ENCODE results near the gene VSIG10. TPM values are rescaled to one million over a fixed set of nuclear protein-coding genes. Genes with fewer than 3 reads are reported as not detected.
"Not testable (repeated sequence)": the region's sequence is repeated elsewhere in the genome, so short reads cannot be mapped to it uniquely, and the experiment has no call there.

The VSIG10 gene
- total RNA-seq, 2 experiments from 2014 or later: 6.4 to 6.7 TPM

DNA sequence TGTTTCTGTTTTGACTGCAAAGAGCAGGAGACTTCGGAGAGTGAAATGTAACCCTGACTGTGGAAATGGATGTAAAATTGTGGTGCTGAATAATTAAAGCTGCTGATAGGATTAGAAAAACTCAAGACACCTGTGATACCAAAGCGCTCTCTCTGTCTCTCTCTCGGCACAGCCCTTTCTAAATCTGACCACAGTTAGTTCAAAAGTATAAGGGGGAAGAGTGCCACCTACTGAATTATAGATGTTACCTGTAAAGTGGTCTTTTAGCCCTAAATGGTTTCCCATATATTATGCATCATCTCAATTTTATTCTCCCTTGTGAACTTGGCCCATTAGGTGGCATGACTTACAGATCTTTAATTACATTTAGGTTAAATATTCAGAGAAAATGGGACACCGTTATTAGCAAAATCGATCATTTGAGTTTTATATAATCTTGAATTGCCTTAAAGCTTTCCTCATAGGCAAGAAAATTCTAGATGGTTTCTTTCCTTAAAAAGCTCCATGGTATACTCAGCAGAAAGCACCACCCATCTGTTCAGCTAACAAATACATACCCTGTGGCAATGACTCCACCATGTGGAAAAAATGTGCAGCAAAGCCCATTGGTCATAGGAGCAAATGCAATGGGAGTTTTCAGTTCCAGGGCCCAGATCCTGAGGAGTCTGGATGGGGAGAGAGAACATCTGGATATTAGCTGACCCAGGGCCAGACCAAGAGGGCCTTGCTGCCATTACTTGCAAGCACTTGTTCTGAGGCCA lies 69.2 kb downstream of the VSIG10 start:
- CTCF ChIA-PET: interaction anchor here (1.4 to 1.5 kb wide), 2 partner anchors 16 to 30 kb away, joined by 3 to 4 read pairs; no protein-coding TSS in a partner anchor
- no peak for DNase-seq
- Mint-ChIP-seq H3K9me3 (no peaks in the 10 kb centered on the region), H3K36me3 (ENCODE audit: low read depth) (peaks cover 68% of the 10 kb centered on the region), H3K4me1 (peaks cover 26% of the 10 kb centered on the region), H3K27ac (no peak overlapping the region), H3K27me3 (no peaks in the 10 kb centered on the region), H3K4me3 (no peak overlapping the region)
- POLR2A ChIA-PET: interaction anchor here (0.7 kb wide), 1 partner anchor 159 kb away, joined by 3 read pairs; no protein-coding TSS in a partner anchor

DNA sequence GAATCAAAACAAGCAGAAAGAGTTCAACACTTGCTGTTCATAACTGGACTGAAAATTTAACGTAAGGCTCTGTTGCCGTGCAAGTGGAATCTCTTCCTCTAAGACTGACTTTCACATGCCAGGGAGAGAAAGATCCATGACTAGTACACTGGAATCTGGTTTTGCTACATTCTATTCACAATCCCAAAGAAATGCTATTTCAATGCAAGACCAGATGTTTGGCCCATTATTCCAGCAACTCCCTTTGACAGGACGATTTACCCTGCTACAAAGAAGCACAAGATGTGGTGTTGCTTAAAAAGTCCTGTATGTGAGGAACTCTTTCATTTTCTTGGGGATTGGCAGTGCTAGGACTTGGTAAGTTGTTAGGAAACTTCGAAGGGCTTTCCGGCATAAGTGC lies 69.9 kb downstream of the VSIG10 start:
- DNase-seq: no peak
- Mint-ChIP-seq H3K27ac (peak overlapping the region; percentile 71), H3K4me1 (peaks cover 26% of the 10 kb centered on the region), H3K36me3 (ENCODE audit: low read depth) (peaks cover 66% of the 10 kb centered on the region), H3K4me3 (no peak overlapping the region), H3K9me3 (no peaks in the 10 kb centered on the region), H3K27me3 (no peaks in the 10 kb centered on the region)
- POLR2A ChIA-PET: no interaction called here
- CTCF ChIA-PET: interaction anchor here (0.9 to 1.4 kb wide), 2 partner anchors 11 to 17 kb away, joined by 3 to 5 read pairs; no protein-coding TSS in a partner anchor

DNA sequence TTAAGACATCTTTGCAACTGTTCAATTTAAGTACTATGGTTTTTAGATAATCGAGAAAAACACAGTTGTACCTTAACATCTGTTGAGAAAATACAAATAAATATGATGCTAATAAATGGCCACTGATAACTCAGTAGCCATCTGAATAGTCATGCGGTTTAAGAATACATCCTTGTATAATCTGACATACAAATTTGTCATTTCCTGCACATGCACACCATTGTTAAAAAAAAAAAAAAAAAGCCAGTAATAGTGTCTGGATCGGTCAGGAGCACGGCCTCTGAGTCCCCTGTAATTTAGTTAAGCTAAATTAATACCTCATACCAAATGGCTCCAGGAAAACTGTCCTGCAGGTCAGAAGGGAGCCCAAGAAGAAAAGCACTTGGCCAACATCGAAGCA lies 70.5 kb downstream of the VSIG10 start:
- ChIA-PET POLR2A (no interaction called here), CTCF (interaction anchor here (0.9 to 1.1 kb wide), 2 partner anchors 11 kb away, joined by 3 to 5 read pairs; no protein-coding TSS in a partner anchor)
- H3K36me3 Mint-ChIP-seq (ENCODE audit: low read depth): peaks cover 63% of the 10 kb centered on the region
- peak overlapping the region; percentile 46 for H3K27ac Mint-ChIP-seq
- no peaks in the 10 kb centered on the region for H3K27me3 Mint-ChIP-seq
- H3K4me1 Mint-ChIP-seq: peaks cover 26% of the 10 kb centered on the region
- no peaks in the 10 kb centered on the region for H3K9me3 Mint-ChIP-seq
- H3K4me3 Mint-ChIP-seq: no peak overlapping the region
- DNase-seq: no peak

DNA sequence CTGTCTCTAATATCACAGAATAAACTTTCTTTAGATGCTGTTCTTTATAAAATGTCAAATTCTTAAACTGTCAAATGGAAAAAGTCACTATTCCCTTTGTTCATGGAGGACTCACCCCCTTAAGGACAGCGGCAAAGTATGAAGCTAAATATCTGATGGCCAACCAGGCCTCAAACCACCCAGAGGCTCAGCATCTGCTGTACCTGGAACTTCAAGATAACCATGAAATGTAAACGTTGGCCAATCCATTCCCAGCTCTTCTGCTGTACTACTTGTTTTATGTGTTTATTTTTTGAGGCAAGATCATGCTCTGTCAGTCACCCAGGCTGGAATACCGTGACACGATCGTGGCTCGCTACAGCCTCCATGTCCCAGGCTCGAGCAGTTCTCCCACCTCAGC lies 71.6 kb downstream of the VSIG10 start:
- H3K27me3 Mint-ChIP-seq: no peaks in the 10 kb centered on the region
- H3K4me1 Mint-ChIP-seq: peaks cover 26% of the 10 kb centered on the region
- H3K4me3 Mint-ChIP-seq: no peak overlapping the region
- no peak overlapping the region for H3K27ac Mint-ChIP-seq
- POLR2A ChIA-PET: interaction anchor here (0.6 kb wide), 1 partner anchor 25 kb away, joined by 5 read pairs; no protein-coding TSS in a partner anchor
- DNase-seq: no peak
- H3K36me3 Mint-ChIP-seq (ENCODE audit: low read depth): peaks cover 65% of the 10 kb centered on the region
- H3K9me3 Mint-ChIP-seq: no peaks in the 10 kb centered on the region
- CTCF ChIA-PET: interaction anchor here (1.1 kb wide), 2 partner anchors 13 to 24 kb away, joined by 3 read pairs; no protein-coding TSS in a partner anchor

DNA sequence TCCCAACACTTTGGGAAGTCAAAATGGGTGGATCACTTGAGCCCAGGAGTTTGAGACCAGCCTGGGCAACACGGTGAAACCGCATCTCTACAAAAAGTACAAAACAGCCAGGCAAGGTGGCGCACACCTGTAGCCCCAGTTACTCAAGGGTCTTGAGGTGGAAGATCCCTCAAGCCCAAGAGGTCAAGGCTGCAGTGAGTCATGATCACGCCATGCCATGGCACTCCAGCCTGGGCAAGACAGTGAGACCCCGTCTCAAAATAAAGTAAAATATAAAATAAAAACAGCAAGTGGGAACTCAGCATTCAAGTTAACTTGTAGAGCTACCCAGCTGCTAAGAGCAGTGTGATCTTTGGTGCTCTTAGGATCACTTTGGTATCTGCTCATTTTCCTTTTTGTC lies 74.6 kb downstream of the VSIG10 start:
- no peak overlapping the region for H3K4me3 Mint-ChIP-seq
- ChIA-PET CTCF (interaction anchor here (1.3 kb wide), 1 partner anchor 21 kb away, joined by 4 read pairs; no protein-coding TSS in a partner anchor), POLR2A (no interaction called here)
- H3K27ac Mint-ChIP-seq: no peak overlapping the region
- H3K27me3 Mint-ChIP-seq: no peaks in the 10 kb centered on the region
- peaks cover 8% of the 10 kb centered on the region for H3K4me1 Mint-ChIP-seq
- DNase-seq: no peak
- no peaks in the 10 kb centered on the region for H3K9me3 Mint-ChIP-seq
- peaks cover 68% of the 10 kb centered on the region for H3K36me3 Mint-ChIP-seq (ENCODE audit: low read depth)

DNA sequence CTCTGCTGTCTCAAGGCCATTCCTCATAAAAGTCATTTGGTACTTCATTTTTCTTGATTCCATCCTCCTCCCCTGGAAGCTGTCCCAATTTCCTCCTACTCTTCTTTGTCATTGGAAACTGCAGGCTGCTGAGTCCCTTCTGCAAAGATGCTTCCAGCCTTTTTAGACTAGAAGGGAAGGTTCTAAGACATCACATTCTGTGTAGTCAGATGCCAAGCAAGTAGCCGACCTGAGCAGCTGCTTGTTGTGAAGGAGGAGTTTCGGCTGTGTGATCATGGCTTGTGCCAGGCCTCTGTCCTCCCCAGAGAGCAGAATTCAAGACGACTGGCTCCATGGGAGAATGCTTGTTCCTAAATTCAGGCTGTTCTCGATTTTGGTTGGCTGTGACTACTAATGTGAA lies 78.6 kb downstream of the VSIG10 start:
- Mint-ChIP-seq H3K36me3 (ENCODE audit: low read depth) (peaks cover 67% of the 10 kb centered on the region), H3K27ac (no peak overlapping the region), H3K4me3 (no peak overlapping the region), H3K9me3 (no peaks in the 10 kb centered on the region), H3K4me1 (no peaks in the 10 kb centered on the region), H3K27me3 (no peaks in the 10 kb centered on the region)
- POLR2A ChIA-PET: no interaction called here
- CTCF ChIA-PET: no interaction called here
- no peak for DNase-seq

DNA sequence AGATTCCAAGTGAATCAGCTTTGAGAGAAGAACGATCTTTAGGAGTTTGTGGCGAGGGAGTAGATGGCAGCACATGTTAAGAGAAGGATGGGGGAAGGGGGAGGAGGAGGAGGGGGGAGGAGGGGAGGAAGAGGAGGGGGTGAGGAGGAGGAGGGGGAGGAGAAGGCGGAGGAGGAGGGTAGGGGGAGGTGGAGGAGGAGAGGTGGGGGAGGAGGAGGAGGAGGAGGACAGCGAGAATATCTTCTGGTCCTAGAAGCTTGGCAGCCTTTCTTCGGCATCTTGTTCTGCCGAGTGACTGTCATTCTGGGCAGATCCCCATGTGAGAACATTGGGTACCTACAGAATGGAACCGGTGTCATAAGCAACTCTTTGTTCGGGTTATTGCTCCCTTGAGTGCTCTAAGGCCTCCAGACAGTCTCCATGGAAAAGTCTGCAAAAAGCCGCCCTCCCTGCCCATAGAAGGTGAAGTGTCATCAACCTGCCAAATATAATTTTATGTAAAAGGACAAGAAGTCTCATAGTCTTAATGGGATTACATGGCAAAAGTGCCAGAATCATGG lies 80.4 kb downstream of the VSIG10 start:
- no peak for DNase-seq
- no peaks in the 10 kb centered on the region for H3K9me3 Mint-ChIP-seq
- ChIA-PET CTCF (interaction anchor here (1.3 kb wide), 1 partner anchor 10 kb away, joined by 5 read pairs; no protein-coding TSS in a partner anchor), POLR2A (no interaction called here)
- no peak overlapping the region for H3K27ac Mint-ChIP-seq
- peaks cover 6% of the 10 kb centered on the region for H3K4me1 Mint-ChIP-seq
- H3K4me3 Mint-ChIP-seq: no peak overlapping the region
- peaks cover 67% of the 10 kb centered on the region for H3K36me3 Mint-ChIP-seq (ENCODE audit: low read depth)
- no peaks in the 10 kb centered on the region for H3K27me3 Mint-ChIP-seq

DNA sequence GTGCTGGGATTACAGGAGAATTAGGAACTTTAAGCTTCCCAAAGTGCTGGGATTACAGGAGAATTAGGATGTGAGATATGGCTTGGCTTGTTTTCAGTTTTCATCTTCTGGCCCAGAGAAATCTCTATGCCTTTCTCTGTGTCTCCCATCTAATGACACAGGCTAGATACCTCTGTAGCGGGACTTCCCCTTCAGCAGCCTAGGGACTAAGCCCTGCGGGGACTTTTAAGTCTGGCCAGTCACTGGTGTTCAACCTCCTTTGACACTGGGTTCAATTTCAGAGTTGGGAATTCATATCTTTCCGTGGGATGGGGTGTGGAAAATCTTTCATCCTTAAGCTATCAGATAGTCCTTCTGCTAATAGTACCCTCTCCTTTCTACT lies 81.1 kb downstream of the VSIG10 start:
- ChIA-PET CTCF (interaction anchor here (1.3 kb wide), 1 partner anchor 11 kb away, joined by 5 read pairs; no protein-coding TSS in a partner anchor), POLR2A (no interaction called here)
- no peak for DNase-seq
- no peak overlapping the region for H3K27ac Mint-ChIP-seq
- H3K4me1 Mint-ChIP-seq: peaks cover 12% of the 10 kb centered on the region
- H3K4me3 Mint-ChIP-seq: no peak overlapping the region
- H3K27me3 Mint-ChIP-seq: no peaks in the 10 kb centered on the region
- H3K9me3 Mint-ChIP-seq: no peaks in the 10 kb centered on the region
- peaks cover 67% of the 10 kb centered on the region for H3K36me3 Mint-ChIP-seq (ENCODE audit: low read depth)

DNA sequence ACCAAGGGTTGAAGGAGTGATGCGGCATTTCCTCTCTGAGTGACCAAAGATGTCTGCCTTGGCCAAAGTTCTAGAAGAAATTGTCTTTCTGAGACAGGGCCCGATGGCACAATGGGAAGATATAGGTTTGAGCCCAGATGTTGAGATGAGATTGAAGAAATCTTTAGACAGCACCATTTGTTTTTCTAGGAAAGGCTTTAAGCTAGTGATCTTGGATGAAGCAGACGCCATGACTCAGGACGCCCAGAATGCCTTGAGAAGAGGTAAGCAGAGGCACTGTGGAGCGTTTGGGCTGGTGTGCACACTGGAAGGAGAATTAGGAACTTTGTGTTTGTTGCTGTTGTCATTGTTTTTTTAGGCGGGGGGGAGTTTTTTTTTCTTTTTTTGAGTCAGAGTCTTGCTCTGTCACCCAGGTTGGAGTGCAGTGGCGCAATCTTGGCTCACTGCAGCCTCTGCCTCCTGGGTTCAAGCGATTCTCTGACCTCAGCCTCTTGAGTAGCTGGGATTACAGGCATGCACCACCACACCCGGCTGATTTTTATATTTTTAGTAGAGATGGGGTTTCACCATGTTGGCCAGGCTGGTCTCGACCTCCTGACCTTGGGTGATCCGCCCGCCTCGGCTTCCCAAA lies 81.6 kb downstream of the VSIG10 start:
- H3K27me3 Mint-ChIP-seq, H3K9me3 Mint-ChIP-seq, DNase-seq, POLR2A ChIA-PET, H3K4me3 Mint-ChIP-seq: not testable (repeated sequence)
- Mint-ChIP-seq H3K4me1 (peaks cover 17% of the 10 kb centered on the region), H3K27ac (peak overlapping the region; percentile 28), H3K36me3 (ENCODE audit: low read depth) (peaks cover 62% of the 10 kb centered on the region)
- CTCF ChIA-PET: interaction anchor here (1.3 kb wide), 1 partner anchor 11 kb away, joined by 5 read pairs; no protein-coding TSS in a partner anchor

DNA sequence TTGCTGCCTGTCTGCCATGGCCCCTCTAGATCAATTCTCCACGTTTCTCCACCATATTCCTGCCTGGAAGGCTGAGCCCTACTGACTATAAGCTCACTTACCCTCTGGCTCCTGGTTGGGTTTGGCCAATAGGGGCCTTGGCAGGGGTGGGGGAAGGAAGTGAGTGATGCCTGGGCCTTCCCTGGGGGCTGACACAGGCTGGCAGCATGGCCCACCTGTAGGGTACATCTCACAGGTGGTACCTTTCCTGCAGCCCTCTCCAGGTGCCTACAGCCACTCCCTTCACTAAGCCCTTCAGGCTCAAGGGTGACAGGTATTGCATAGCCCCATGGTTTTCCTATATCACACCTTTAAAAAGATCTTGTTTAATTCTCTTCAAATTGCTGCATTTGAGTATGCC lies 83.8 kb downstream of the VSIG10 start:
- Mint-ChIP-seq H3K36me3 (ENCODE audit: low read depth) (peaks cover 45% of the 10 kb centered on the region), H3K27ac (no peak overlapping the region), H3K9me3 (no peaks in the 10 kb centered on the region), H3K4me1 (peaks cover 28% of the 10 kb centered on the region), H3K4me3 (no peak overlapping the region), H3K27me3 (no peaks in the 10 kb centered on the region)
- POLR2A ChIA-PET: no interaction called here
- no peak for DNase-seq
- CTCF ChIA-PET: interaction anchor here (1.0 kb wide), 1 partner anchor 42 kb away, joined by 3 read pairs; no protein-coding TSS in a partner anchor

DNA sequence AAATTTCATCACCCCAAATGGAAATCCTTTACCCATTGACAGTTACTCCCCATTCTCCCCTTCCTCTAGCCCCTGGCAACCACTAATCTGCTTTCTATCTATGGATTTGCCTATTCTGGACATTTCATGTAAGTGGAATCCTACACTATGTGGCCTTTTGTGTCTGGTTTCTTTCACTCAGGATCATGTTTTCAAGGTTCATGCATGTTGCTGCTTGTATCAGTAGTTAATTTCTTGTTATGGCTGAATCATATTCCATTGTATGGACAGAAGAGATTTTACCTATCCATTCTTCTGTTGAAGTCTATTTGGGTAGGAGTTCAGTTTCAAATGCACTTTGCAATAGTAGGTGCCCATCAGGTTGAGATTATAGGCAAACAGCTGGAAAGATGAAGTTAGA lies 85.9 kb downstream of the VSIG10 start:
- Mint-ChIP-seq H3K27me3 (peaks cover 8% of the 10 kb centered on the region), H3K36me3 (ENCODE audit: low read depth) (peaks cover 36% of the 10 kb centered on the region), H3K27ac (peak overlapping the region; percentile 72), H3K9me3 (peaks cover 5% of the 10 kb centered on the region), H3K4me1 (peaks cover 28% of the 10 kb centered on the region), H3K4me3 (peak overlapping the region; percentile 98)
- no peak for DNase-seq
- ChIA-PET CTCF (interaction anchor here (0.6 to 1.5 kb wide), 3 partner anchors 9 to 40 kb away, joined by 3 to 6 read pairs (median 3); no protein-coding TSS in a partner anchor), POLR2A (no interaction called here)

DNA sequence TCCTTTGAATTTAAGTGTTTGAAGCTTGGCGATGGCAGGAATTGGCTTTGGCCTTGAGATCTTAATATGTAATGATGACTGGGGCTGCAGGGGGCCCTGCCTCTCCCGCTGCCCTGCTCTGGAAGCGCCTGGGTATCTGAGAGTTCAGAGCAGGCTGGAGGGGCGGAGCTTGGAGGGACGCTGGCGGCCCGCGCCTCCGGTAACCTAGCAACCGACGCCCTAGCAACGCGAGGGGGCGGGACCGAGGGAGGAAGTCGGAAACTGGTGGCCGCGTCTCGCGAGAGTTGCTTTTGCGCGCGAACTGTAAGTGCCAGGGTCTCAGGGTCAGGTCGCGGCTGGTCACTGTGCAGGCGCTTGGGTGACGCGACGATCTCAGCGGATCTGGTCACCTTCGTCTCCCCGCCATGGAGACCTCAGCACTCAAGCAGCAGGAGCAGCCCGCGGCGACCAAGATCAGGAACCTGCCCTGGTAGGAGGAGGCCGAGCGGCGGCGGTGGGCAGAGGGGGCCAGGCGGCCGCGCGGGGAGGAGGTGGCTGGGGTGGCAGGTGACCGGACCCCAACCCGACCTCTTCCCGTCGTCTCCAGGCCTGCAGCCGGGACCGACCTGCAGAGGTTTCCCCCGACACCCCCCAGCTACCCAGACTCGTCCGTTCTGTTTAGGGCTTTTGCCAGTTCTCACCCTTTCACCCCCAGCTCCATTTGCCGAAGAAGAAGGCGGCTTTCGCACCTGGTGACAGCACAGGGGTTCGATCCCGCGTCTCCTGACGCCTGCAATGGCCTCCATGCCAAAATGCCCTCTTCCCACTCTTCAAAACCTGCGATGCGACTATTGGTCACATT lies 87.2 kb downstream of the VSIG10 start, which contains the start of gene RFC5:
TSS of gene RFC5 (plus strand) at position 280 of the 841 bp plus-strand sequence. CDS start at position 405, 125 bp downstream.
- Mint-ChIP-seq H3K9me3 (peaks cover 5% of the 10 kb centered on the region), H3K4me3 (peak within 1 kb of the TSS; percentile 98)

More for the DNA sequence above, 87.2 kb downstream of the VSIG10 start, which contains the start of gene RFC5:
- POLR2A ChIA-PET: interaction anchor here (0.8 to 1.1 kb wide), 2 partner anchors 10 to 40 kb away, joined by 3 read pairs; no protein-coding TSS in a partner anchor
- DNase-seq: peak; percentile 98
- Mint-ChIP-seq H3K27me3 (peaks cover 8% of the 10 kb centered on the region), H3K4me1 (peaks cover 28% of the 10 kb centered on the region), H3K27ac (peak within 1 kb of the TSS; percentile 95), H3K36me3 (ENCODE audit: low read depth) (peaks cover 30% of the 10 kb centered on the region)
- CTCF ChIA-PET: interaction anchor here (0.6 to 1.5 kb wide), 8 partner anchors 18 to 1651 kb away, joined by 3 to 6 read pairs (median 4); partner anchors contain the start of genes PRKAB1 and SUDS3

Measured in activated CD4-positive, alpha-beta T cell treated with anti-CD3 and anti-CD28 coated beads, Interleukin-2, amount 10 ng/mL, durations not matched to agents 7 days and 5 days (primary cell).